Liver (tissue), 9 donors: ENCODE results near the gene HMOX2. TPM values are rescaled to one million over a fixed set of nuclear protein-coding genes. Genes with fewer than 3 reads are reported as not detected.

ENCODE experiments used
- DNase-seq: peaks from one replicate; pipeline ENCODE4 v3.0.0-alpha.2; 2017; ENCODE audit warnings: low spot score
- H3K27ac ChIP-seq, 2 donors: one replicate each; pipeline ENCODE4 v1.7.0; 2013; ENCODE audit warnings: inconsistent platforms in 2 of 2, low read length in 2 of 2, control low read depth in 1 of 2, low read depth in 1 of 2, mild to moderate bottlenecking in 1 of 2
- H3K27me3 ChIP-seq, 4 donors: one replicate each; pipeline versions ENCODE4 v1.6.1 to v1.7.0; 2013; ENCODE audit warnings: low read length in 3 of 4, inconsistent platforms in 1 of 4, mild to moderate bottlenecking in 1 of 4, moderate library complexity in 1 of 4; ENCODE audit not compliant: control insufficient read depth in 4 of 4, insufficient read depth in 4 of 4
- H3K36me3 ChIP-seq, 4 donors: one replicate each; pipeline versions ENCODE4 v1.6.1 to v1.7.0; 2013; ENCODE audit warnings: low read length in 3 of 4, mild to moderate bottlenecking in 3 of 4, low read depth in 1 of 4, moderate library complexity in 1 of 4; ENCODE audit not compliant: control insufficient read depth in 4 of 4, insufficient read depth in 3 of 4
- H3K4me1 ChIP-seq, 4 donors: one replicate each; pipeline versions ENCODE4 v1.6.1 to v1.7.0; 2013; ENCODE audit warnings: low read length in 3 of 4, mild to moderate bottlenecking in 3 of 4, moderate library complexity in 1 of 4; ENCODE audit not compliant: control insufficient read depth in 4 of 4, insufficient read depth in 4 of 4
- H3K4me3 ChIP-seq, 3 donors: one replicate each; pipeline versions ENCODE4 v1.6.1 to v1.7.0; 2013; ENCODE audit warnings: low read length in 3 of 3, control low read depth in 1 of 3, low read depth in 1 of 3, mild to moderate bottlenecking in 1 of 3
- H3K9ac ChIP-seq, 2 donors: one replicate each; pipeline ENCODE4 v1.7.0; 2013; ENCODE audit warnings: low read length in 2 of 2, mild to moderate bottlenecking in 2 of 2, moderate library complexity in 2 of 2, control low read depth in 1 of 2, low read depth in 1 of 2
- H3K9me3 ChIP-seq, 4 donors: one replicate each; pipeline versions ENCODE4 v1.6.1 to v1.7.0; 2013; ENCODE audit warnings: low read length in 3 of 4; ENCODE audit not compliant: control insufficient read depth in 4 of 4
- ATF3 ChIP-seq: IDR thresholded peaks from 2 replicates; pipeline ENCODE4 v1.6.1; 2016; ENCODE audit warnings: antibody characterized with exemption
- CTCF ChIP-seq: fragments of 150-350 bp; IDR thresholded peaks from 2 replicates; pipeline ENCODE4 v1.5.1; 2017; ENCODE audit warnings: improper control_type of control experiment, low read depth, low read length; ENCODE audit not compliant: missing input control
- EGR1 ChIP-seq, 2 donors: IDR thresholded peaks; 2 replicates each; pipeline ENCODE4 v1.6.1; 2016 to 2018; ENCODE audit warnings: antibody characterized with exemption in 2 of 2, low read depth in 2 of 2
- FOXA1 ChIP-seq: IDR thresholded peaks from 2 replicates; pipeline ENCODE4 v1.6.1; 2016; ENCODE audit warnings: antibody characterized with exemption
- FOXA2 ChIP-seq: IDR thresholded peaks from 2 replicates; pipeline ENCODE4 v1.6.1; 2016; ENCODE audit warnings: antibody characterized with exemption
- GABPA ChIP-seq, 2 donors: IDR thresholded peaks in 1 of 2; conservative IDR thresholded peaks in 1 of 2; 2 replicates each; pipeline ENCODE4 v1.6.1; 2016; ENCODE audit warnings: antibody characterized with exemption in 2 of 2, mild to moderate bottlenecking in 1 of 2, moderate library complexity in 1 of 2
- HNF4A ChIP-seq, 2 donors: conservative IDR thresholded peaks; 2 replicates each; pipeline ENCODE4 v1.6.1; 2016; ENCODE audit warnings: antibody characterized with exemption in 2 of 2, mild to moderate bottlenecking in 2 of 2
- HNF4G ChIP-seq: IDR thresholded peaks from 2 replicates; pipeline ENCODE4 v1.6.1; 2016; ENCODE audit warnings: antibody characterized with exemption
- JUND ChIP-seq, 2 donors: IDR thresholded peaks; 2 replicates each; pipeline ENCODE4 v1.6.1; 2016; ENCODE audit warnings: antibody characterized with exemption in 2 of 2
- NR2F2 ChIP-seq: IDR thresholded peaks from 2 replicates; pipeline ENCODE4 v1.6.1; 2016; ENCODE audit warnings: antibody characterized with exemption
- RAD21 ChIP-seq, 2 donors: IDR thresholded peaks; 2 replicates each; pipeline ENCODE4 v1.6.1; 2016; ENCODE audit warnings: antibody characterized with exemption in 2 of 2, mild to moderate bottlenecking in 2 of 2
- REST ChIP-seq: IDR thresholded peaks from 2 replicates; pipeline ENCODE4 v1.6.1; 2016; ENCODE audit warnings: antibody characterized with exemption, mild to moderate bottlenecking
- RXRA ChIP-seq, 2 donors: IDR thresholded peaks; 2 replicates each; pipeline ENCODE4 v1.6.1; 2017 to 2018; ENCODE audit warnings: antibody characterized with exemption in 2 of 2, mild to moderate bottlenecking in 1 of 2
- SP1 ChIP-seq: IDR thresholded peaks from 2 replicates; pipeline ENCODE4 v1.6.1; 2018; ENCODE audit warnings: antibody characterized with exemption, mild to moderate bottlenecking
- TAF1 ChIP-seq: conservative IDR thresholded peaks from 2 replicates; pipeline ENCODE4 v1.6.1; 2016; ENCODE audit warnings: antibody characterized with exemption, mild to moderate bottlenecking
- YY1 ChIP-seq: IDR thresholded peaks from 2 replicates; pipeline ENCODE4 v1.6.1; 2016; ENCODE audit warnings: antibody characterized with exemption, mild to moderate bottlenecking
- WGBS: extraction: QIAGEN DNeasy Blood & Tissue Kit; methylation state at CpG from one replicate; pipeline ENCODE4 v1.1.7; 2013; 5-methylcytosine and 5-hydroxymethylcytosine counted together
- polyA plus RNA-seq, 2 donors: library from polyadenylated mRNA; stranded (reverse) in 1 of 2; unstranded in 1 of 2; fragments of 200-250 nt in 1 of 2; fragments of >200 nt in 1 of 2; fragmentation: Nextera tagmentation in 1 of 2; extraction: Ambion mirVana in 1 of 2; gene quantifications; one replicate each; pipeline versions ENCODE4 v1.2.1 to v1.2.3, GENCODE V29; 2013 to 2015
- total RNA-seq, 2 donors: library from RNA; depleted of rRNA; stranded (reverse); fragments of >200 nt; gene quantifications; one replicate each; pipeline ENCODE4 v1.2.3, GENCODE V29; 2014
- TF ChIP-seq, protein P1 (sequence below): IDR thresholded peaks from 2 replicates; pipeline ENCODE4 v1.6.1; 2016; ENCODE audit warnings: antibody characterized with exemption
- TF ChIP-seq, protein P2 (sequence below): IDR thresholded peaks from 2 replicates; pipeline ENCODE4 v1.6.1; 2016; ENCODE audit warnings: antibody characterized with exemption
- donor health status: healthy.
- donor health status: healthy.
- donor health status: healthy.
- donor health status: healthy.
- donor health status: healthy.

Gene HMOX2
- total and polyA plus RNA-seq, 4 donors: 11.4 to 81.5 (median 61.5) TPM

GRCh38 chr16:4536391-4537106, 60.4 kb downstream of the HMOX2 start:
- no peaks in the 10 kb centered on the region for H3K36me3 ChIP-seq
- H3K27me3 ChIP-seq: no peaks in the 10 kb centered on the region
- 98% methylated on average over 15 of the region's 15 CpGs for WGBS
- peaks cover 5 to 12% (median 9%) of the 10 kb centered on the region in 4 donors for H3K4me1 ChIP-seq
- H3K27ac ChIP-seq: no peak overlapping the region
- no peak overlapping the region for H3K9ac ChIP-seq
- DNase-seq: no peak
- TF ChIP-seq SP1 (no peak), REST (no peak), HNF4A (conservative IDR thresholded peaks at IDR 0.05) (no peak), EGR1 (IDR thresholded peaks at IDR 0.05; ENCODE audit: low read depth in 2 of 2) (no peak), FOXA2 (no peak), GABPA (IDR thresholded peaks at IDR 0.05 in 1 of 2, conservative IDR thresholded peaks at IDR 0.05 in 1 of 2) (no peak), NR2F2 (no peak), HNF4G (no peak), JUND (IDR thresholded peaks at IDR 0.05) (no peak), TAF1 (no peak), YY1 (no peak), CTCF (no peak), ATF3 (no peak), RAD21 (IDR thresholded peaks at IDR 0.05) (no peak), FOXA1 (no peak), RXRA (IDR thresholded peaks at IDR 0.05) (no peak)
- TF ChIP-seq, protein P1, sequence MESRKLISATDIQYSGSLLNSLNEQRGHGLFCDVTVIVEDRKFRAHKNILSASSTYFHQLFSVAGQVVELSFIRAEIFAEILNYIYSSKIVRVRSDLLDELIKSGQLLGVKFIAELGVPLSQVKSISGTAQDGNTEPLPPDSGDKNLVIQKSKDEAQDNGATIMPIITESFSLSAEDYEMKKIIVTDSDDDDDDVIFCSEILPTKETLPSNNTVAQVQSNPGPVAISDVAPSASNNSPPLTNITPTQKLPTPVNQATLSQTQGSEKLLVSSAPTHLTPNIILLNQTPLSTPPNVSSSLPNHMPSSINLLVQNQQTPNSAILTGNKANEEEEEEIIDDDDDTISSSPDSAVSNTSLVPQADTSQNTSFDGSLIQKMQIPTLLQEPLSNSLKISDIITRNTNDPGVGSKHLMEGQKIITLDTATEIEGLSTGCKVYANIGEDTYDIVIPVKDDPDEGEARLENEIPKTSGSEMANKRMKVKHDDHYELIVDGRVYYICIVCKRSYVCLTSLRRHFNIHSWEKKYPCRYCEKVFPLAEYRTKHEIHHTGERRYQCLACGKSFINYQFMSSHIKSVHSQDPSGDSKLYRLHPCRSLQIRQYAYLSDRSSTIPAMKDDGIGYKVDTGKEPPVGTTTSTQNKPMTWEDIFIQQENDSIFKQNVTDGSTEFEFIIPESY: no peak
- TF ChIP-seq, protein P2, sequence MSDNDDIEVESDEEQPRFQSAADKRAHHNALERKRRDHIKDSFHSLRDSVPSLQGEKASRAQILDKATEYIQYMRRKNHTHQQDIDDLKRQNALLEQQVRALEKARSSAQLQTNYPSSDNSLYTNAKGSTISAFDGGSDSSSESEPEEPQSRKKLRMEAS: no peak
- H3K4me3 ChIP-seq: no peak overlapping the region
- peaks cover 0 to 5% (median under 1%) of the 10 kb centered on the region in 4 donors for H3K9me3 ChIP-seq
